Natural killer cell (primary cell): ENCODE results near the gene NAALADL2. TPM values are rescaled to one million over a fixed set of nuclear protein-coding genes. Genes with fewer than 3 reads are reported as not detected.

Experiments
- ATAC-seq, 3 donors: fragments of 150-1000 bp in 2 of 3; fragments of 200-7000 bp in 1 of 3; cut with Tn5 transposase; 1 replicate in 1 of 3; 2 replicates in 2 of 3; pipeline ENCODE4 v1.10.0; 2021; ENCODE audit warnings: mild to moderate bottlenecking in 2 of 3, moderate library complexity in 2 of 3
- DNase-seq, 2 donors: peaks; one replicate each; pipeline versions ENCODE4 v3.0.0 to v3.0.0-alpha.2; 2013 to 2021; ENCODE audit warnings: mixed read lengths in 1 of 2
- H3K27ac ChIP-seq: one replicate; pipeline ENCODE4 v1.5.1; 2013; ENCODE audit warnings: mild to moderate bottlenecking, low read length
- H3K27me3 ChIP-seq: one replicate; pipeline ENCODE4 v1.6.1; 2013; ENCODE audit warnings: low read length; ENCODE audit not compliant: control insufficient read depth, insufficient read depth
- H3K36me3 ChIP-seq: one replicate; pipeline ENCODE4 v1.6.1; 2013; ENCODE audit warnings: low read length; ENCODE audit not compliant: control insufficient read depth, insufficient read depth
- H3K4me1 ChIP-seq: one replicate; pipeline ENCODE4 v1.6.1; 2013; ENCODE audit warnings: low read length; ENCODE audit not compliant: control insufficient read depth, insufficient read depth
- H3K4me3 ChIP-seq: one replicate; pipeline ENCODE4 v1.5.1; 2013; ENCODE audit warnings: low read length
- H3K9me3 ChIP-seq: one replicate; pipeline ENCODE4 v1.6.1; 2013; ENCODE audit warnings: low read length; ENCODE audit not compliant: control insufficient read depth, insufficient read depth
- H3K27ac Mint-ChIP-seq, 2 donors: one replicate each; pipeline ENCODE4 v1.8.0; 2022; ENCODE audit warnings: mild to moderate bottlenecking in 2 of 2, mixed read lengths in 2 of 2, moderate library complexity in 1 of 2
- H3K27me3 Mint-ChIP-seq, 2 donors: one replicate each; pipeline ENCODE4 v1.8.0; 2022; ENCODE audit warnings: low read depth in 2 of 2, mixed read lengths in 2 of 2
- H3K36me3 Mint-ChIP-seq: one replicate; pipeline ENCODE4 v1.8.0; 2022; ENCODE audit warnings: mixed read lengths
- H3K4me1 Mint-ChIP-seq, 2 donors: one replicate each; pipeline ENCODE4 v1.8.0; 2022; ENCODE audit warnings: mixed read lengths in 2 of 2
- H3K4me3 Mint-ChIP-seq: one replicate; pipeline ENCODE4 v1.8.0; 2022; ENCODE audit warnings: mild to moderate bottlenecking, moderate library complexity, mixed read lengths
- H3K9me3 Mint-ChIP-seq, 2 donors: one replicate each; pipeline ENCODE4 v1.8.0; 2022; ENCODE audit warnings: mixed read lengths in 2 of 2
- CTCF ChIP-seq: fragments of 200-600 bp; IDR thresholded peaks from one replicate; pipeline ENCODE4 v1.8.0; 2022; ENCODE audit warnings: antibody characterized with exemption
- WGBS: methylation state at CpG from one replicate; pipeline ENCODE4 v1.1.7; 2013; ENCODE audit warnings: missing lambda C conversion rate; ENCODE audit not compliant: insufficient coverage; 5-methylcytosine and 5-hydroxymethylcytosine counted together
- intact Hi-C: fragments of 100-400 bp; cut with micrococcal nuclease; formaldehyde crosslinking; loops from one replicate; pipeline ENCODE4 v1.14.2; 2022
- total RNA-seq, 4 donors: library from RNA; stranded (reverse); fragments of 120-200 nt in 1 of 4; gene quantifications; one replicate each; pipeline versions ENCODE4 v1.2.3 to v1.2.4, GENCODE V29; 2013 to 2022

NAALADL2 gene
- total RNA-seq, 3 donors from 2014 or later (not counting 1 experiment from before 2014, with no cell fraction given) = not detected

GRCh38 chr3:175598740-175599139 is 739.6 kb downstream of the NAALADL2 start:
- Histone ChIP-seq H3K9me3 (no peaks in the 10 kb centered on the region), H3K27ac (no peak overlapping the region), H3K4me3 (no peak overlapping the region), H3K27me3 (no peaks in the 10 kb centered on the region), H3K4me1 (no peaks in the 10 kb centered on the region), H3K36me3 (no peaks in the 10 kb centered on the region)
- no peaks in the 10 kb centered on the region for H3K36me3 Mint-ChIP-seq
- TF ChIP-seq CTCF = no peak
- no peaks in the 10 kb centered on the region for H3K4me1 Mint-ChIP-seq
- H3K27ac Mint-ChIP-seq = no peak overlapping the region
- no peaks in the 10 kb centered on the region for H3K27me3 Mint-ChIP-seq
- 72% methylated on average over 3 of the region's 4 CpGs for WGBS
- intact Hi-C loops = no loop called here
- no peak overlapping the region for H3K4me3 Mint-ChIP-seq
- DNase-seq (no peak), ATAC-seq (no peak)
- H3K9me3 Mint-ChIP-seq = peaks cover 8 to 15% of the 10 kb centered on the region in 2 donors

- intact Hi-C loops = no loop called here
- DNase-seq (no peak), ATAC-seq (no peak)
- H3K9me3 Mint-ChIP-seq = peaks cover 8 to 17% of the 10 kb centered on the region in 2 donors
- Histone ChIP-seq H3K36me3 (no peaks in the 10 kb centered on the region), H3K9me3 (no peaks in the 10 kb centered on the region), H3K27ac (no peak overlapping the region), H3K4me3 (no peak overlapping the region), H3K4me1 (no peaks in the 10 kb centered on the region), H3K27me3 (no peaks in the 10 kb centered on the region)
- H3K27me3 Mint-ChIP-seq = no peaks in the 10 kb centered on the region
- H3K27ac Mint-ChIP-seq = no peak overlapping the region
- no peaks in the 10 kb centered on the region for H3K4me1 Mint-ChIP-seq
- WGBS = no CpG with 5 or more reads among the region's 1 CpG
- H3K4me3 Mint-ChIP-seq = no peak overlapping the region
- H3K36me3 Mint-ChIP-seq = no peaks in the 10 kb centered on the region
- no peak for TF ChIP-seq CTCF
Observed at GRCh38 chr3:175601521-175601920, 742.4 kb downstream of the NAALADL2 start.

- 80% methylated on average over 2 of the region's 2 CpGs for WGBS
- no peak for ATAC-seq
- Histone ChIP-seq H3K4me3 (no peak overlapping the region), H3K27ac (no peak overlapping the region), H3K27me3 (no peaks in the 10 kb centered on the region), H3K36me3 (no peaks in the 10 kb centered on the region), H3K4me1 (no peaks in the 10 kb centered on the region), H3K9me3 (no peaks in the 10 kb centered on the region)
- no peak for TF ChIP-seq CTCF
- Mint-ChIP-seq H3K9me3 (peaks cover 9 to 26% of the 10 kb centered on the region in 2 donors), H3K4me3 (no peak overlapping the region), H3K4me1 (no peaks in the 10 kb centered on the region), H3K27me3 (no peaks in the 10 kb centered on the region), H3K27ac (no peak overlapping the region), H3K36me3 (no peaks in the 10 kb centered on the region)
- DNase-seq = no peak
- intact Hi-C loops = no loop called here
Observed at GRCh38 chr3:175605851-175606250, 746.7 kb downstream of the NAALADL2 start.

- Histone ChIP-seq H3K36me3 (no peaks in the 10 kb centered on the region), H3K4me3 (no peak overlapping the region), H3K9me3 (no peaks in the 10 kb centered on the region), H3K27ac (no peak overlapping the region), H3K27me3 (no peaks in the 10 kb centered on the region), H3K4me1 (no peaks in the 10 kb centered on the region)
- Mint-ChIP-seq H3K27ac (no peak overlapping the region), H3K9me3 (peaks cover 9 to 27% of the 10 kb centered on the region in 2 donors), H3K4me3 (no peak overlapping the region), H3K4me1 (no peaks in the 10 kb centered on the region), H3K36me3 (no peaks in the 10 kb centered on the region), H3K27me3 (no peaks in the 10 kb centered on the region)
- ATAC-seq (no peak), DNase-seq (no peak)
- WGBS = 91% methylated on average over 1 of the region's 1 CpG
- intact Hi-C loops = no loop called here
- no peak for TF ChIP-seq CTCF
Observed at GRCh38 chr3:175606650-175607318, 747.6 kb downstream of the NAALADL2 start.
